Esophagus mucosa (tissue), 1 donor: ENCODE results near the gene GPATCH2L. TPM values are rescaled to one million over a fixed set of nuclear protein-coding genes. Genes with fewer than 3 reads are reported as not detected.

Source experiments
- ATAC-seq: fragments of 200-7000 bp; cut with Tn5 transposase; one replicate; pipeline ENCODE4 v1.9.1; 2020
- total RNA-seq: library from RNA; stranded (reverse); gene quantifications from one replicate; pipeline ENCODE4 v1.2.4, GENCODE V29; 2023
- donor health status: DM: yes; HTN: yes; CAD: no.

Gene GPATCH2L
- total RNA-seq, 1 donor from 2014 or later = 17.5 TPM

DNA sequence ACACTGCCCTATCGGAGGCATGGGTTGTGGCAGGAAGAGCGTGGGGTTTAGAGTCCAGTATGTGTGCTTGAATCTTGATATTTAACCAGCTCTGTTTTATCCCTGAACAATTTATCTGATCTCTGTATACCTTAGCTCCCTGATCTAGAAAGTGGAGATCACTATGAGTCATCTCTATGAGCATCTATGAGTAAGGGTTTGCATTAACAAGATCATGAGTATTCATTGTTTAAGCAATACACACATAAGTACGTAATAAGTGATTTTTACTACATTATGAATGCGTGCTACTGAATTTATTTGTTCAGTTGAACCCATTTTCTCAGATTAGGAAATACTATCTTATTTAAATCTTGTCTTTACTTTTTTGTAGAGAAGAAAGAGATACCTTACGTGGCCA lies 49.4 kb downstream of the GPATCH2L start:
- ATAC-seq = peak; percentile 87

GRCh38 chr14:76203086-76204001 lies 51.6 kb downstream of the GPATCH2L start:
- ATAC-seq = peak; percentile 97

DNA sequence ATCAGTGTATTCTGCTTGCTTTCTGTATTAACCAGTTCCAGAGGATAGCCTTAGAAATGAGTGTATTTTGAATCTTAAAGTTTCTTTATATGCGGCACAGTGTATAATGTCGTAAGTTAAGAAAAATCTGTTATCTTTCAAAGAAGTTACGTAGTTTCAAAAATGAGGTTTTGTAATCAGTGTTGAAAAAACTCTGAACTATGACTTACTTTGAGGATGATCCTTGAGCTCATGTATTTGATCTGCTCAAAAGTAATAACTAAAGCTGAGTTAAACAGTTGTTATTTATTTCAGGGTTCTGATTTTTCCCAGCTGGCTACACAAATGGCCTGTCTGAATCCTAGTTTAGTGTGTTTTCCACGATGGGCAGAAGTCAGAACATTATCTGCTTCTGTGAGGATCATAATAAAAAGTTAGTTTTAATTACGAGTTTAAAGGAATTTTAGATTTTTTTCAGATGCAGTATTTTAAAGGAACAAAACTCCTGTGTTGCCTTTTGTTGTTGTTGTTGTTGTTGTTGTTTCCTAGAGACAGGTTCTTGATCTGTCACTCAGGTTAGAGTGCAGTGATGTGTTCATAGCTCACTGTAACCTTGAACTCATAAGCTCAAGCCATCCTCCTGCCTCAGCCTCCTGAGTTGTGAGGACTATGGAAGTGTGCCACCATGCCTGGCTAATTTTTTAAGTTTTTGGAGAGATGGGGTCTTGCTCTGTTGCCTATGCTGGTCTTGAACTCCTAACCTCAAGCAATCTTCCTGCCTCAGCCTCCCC lies 52.9 kb downstream of the GPATCH2L start:
- no peak for ATAC-seq

GRCh38 chr14:76205708-76206107 lies 54.0 kb downstream of the GPATCH2L start:
- ATAC-seq = no peak

GRCh38 chr14:76208340-76208739 lies 56.6 kb downstream of the GPATCH2L start:
- ATAC-seq = no peak

DNA sequence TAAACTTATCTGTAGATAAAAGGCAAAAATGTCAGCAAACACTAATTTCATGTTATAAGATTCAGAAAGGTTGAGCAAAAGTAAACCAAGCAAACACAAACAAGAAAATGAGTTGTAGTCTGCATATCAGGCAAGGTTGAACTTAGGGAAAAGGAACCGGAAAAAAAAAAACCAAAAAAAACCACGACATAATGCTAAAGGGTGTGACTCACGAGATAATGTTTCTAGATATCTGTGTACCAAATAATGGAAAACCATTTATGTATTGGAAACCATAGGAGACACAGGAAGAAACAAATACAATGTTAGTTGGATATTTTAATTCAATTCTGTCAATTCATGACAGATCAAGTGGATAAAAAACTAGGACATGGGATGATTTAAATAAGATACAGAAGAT lies 60.5 kb downstream of the GPATCH2L start:
- no peak for ATAC-seq

GRCh38 chr14:76217179-76217578 lies 65.5 kb downstream of the GPATCH2L start:
- ATAC-seq = no peak

GRCh38 chr14:76218662-76219061 lies 66.9 kb downstream of the GPATCH2L start:
- ATAC-seq = no peak

DNA sequence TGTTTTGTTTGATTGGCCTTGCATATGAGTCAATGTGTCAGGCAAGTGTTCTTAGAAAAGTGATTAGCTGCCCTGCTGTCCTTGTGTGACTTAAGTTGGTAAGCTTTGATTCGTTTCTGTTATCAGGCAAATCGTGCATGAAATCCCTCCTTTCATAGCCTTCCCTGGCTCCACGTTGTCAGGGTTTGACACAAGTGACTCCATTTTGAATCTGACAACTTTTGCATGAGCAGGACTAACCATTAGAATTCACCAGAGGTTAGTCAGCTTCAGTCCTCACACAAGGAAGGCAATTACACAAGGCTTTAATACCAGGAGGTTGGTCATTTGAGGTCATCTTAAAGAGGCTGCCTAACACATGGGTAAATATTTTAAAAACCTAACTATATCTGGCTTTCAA lies 68.2 kb downstream of the GPATCH2L start:
- ATAC-seq = no peak

DNA sequence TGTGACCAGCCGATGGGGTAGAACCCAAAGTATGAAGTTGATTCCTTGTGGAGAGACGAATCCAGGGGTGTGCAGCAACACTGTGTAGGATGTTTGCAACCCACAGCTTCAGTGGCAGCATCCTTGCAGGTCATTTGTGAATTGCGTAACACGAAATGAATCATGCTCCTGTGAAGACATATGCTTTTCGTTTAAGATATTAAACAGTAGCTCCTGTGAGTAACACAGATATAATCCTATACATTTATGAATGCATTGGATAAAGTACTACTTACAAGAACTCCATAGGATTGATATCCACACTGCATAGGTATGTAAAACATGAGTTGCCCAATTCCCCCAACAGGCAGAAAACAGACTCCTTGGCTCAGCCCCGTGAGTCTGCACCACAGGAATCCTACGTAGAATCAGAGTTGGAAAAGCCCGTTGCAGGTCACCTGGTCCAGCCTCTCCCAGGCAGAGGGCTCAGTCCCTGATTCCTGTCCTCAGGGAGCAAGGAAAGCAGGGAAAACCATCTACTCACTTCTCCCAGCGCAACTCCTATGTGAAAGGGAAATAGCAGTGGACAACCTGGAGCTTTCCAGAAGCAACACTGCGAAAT lies 75.8 kb downstream of the GPATCH2L start:
- ATAC-seq = peak; percentile 80

DNA sequence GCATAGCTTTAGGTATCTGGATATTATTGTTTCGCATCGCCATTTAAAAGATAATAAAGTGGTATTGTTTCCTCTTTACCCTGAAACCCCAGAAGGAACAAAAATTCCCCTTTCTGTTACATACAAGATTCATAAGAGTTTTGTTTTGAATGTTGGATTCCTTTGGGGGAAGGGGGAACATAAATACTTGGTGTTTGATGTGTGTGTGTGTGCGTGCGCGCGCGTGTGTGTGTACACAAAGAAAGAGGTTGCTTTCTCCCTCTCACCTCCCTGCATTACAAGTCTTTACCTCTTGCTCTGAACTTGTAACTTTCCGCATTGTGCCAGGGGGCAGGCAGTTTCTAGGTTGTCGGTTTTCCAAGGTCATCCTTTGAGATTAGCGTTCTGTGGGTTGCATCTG lies 76.4 kb downstream of the GPATCH2L start:
- no peak for ATAC-seq

- no peak for ATAC-seq
Observed at GRCh38 chr14:76232800-76233199, 81.1 kb downstream of the GPATCH2L start.

DNA sequence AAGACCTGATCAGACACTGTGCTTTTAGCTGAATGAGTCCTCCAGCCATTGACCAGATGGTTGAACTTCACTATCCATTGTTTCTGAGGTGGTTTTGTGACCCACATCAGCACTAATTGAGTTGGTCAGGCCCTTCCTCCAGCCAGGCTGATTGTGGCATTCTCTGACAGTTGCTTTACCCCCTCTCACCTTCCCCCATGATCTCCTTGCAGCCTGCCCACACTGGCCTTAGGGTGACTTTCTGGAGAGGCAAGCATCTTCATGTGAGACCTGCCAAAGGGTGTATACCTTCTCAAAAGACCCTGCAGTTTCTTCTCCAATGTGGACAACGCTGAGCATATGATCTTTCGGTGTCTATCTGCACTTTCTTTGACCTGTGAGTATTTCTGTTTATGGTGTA lies 83.9 kb downstream of the GPATCH2L start:
- ATAC-seq = no peak

DNA sequence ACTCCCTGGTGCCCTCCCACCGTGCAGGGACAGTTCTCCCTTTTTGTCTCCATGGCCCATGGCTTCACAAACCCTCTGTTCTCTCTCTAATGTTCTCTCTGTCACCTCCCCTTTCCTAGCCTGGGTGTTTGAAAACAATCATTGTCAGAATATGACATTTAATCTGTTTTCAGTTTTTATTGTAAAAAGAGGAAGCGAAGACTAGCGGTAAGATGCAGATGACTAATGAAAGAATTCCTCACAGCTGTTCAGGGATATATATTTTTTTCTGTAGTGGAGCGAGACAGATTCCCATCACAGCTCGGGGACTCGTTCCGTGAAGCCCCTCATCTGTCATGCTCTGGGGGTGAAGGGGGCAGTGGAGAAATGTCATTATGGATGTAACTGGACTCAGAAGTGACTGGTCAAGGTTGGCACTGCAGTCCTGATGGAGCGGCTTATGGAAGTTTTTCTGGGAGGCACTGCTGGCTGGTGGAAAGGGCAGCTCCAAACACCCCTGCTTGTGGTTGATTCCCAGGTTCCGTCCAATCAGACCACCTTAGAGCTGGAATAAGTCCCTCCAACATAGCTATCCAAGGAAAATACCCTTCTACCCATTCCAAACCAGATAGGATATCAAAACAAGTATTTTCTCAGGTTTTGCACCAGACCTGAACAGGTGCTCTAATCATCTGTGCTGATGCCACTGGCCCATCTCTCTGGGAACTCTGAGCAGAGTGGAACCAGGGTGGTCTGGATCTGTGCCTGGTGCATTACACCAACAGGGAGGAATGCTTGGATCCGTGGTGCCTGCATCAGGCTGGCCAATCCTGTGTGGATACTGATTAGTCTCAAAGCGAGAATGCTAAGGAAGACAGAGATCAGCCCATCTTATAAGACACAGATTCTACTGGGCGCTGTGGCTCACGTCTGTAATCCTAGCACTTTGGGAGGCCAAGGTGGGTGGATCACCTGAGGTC lies 84.7 kb downstream of the GPATCH2L start:
- no peak for ATAC-seq

DNA sequence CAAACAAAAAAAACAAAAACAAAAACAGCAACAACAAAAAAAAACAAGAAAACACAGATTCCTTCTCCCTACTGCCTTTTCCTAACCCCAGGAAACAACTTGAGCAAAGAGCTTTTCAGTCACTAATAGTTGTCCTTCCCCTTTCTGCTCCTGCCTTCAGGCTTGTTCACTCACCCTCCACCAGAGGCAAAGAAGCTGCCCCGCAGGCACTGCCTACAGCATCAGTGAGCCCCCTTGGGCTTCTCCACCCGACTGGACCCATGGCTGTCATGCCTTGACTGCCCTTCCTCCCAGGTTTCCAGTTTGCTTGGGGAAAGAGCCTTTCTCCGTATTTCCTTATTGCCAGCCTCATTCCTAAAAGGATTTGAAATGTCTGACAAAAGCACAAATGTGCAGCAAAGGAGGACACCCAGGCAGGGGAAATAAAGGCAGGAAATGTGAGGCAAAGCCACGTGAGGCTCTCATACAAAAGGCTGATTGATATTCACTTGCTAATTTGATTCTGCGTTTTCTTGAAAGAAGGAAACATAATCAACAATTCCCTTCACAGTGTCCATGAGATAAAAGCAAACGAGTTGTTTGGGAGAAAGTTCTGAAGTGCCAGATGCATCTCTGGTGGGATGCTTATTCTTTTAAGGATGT lies 85.7 kb downstream of the GPATCH2L start:
- ATAC-seq = no peak

- ATAC-seq = no peak
Observed at GRCh38 chr14:76245097-76245496, 93.4 kb downstream of the GPATCH2L start.

- no peak for ATAC-seq
Observed at GRCh38 chr14:76250302-76250701, 98.6 kb downstream of the GPATCH2L start.

DNA sequence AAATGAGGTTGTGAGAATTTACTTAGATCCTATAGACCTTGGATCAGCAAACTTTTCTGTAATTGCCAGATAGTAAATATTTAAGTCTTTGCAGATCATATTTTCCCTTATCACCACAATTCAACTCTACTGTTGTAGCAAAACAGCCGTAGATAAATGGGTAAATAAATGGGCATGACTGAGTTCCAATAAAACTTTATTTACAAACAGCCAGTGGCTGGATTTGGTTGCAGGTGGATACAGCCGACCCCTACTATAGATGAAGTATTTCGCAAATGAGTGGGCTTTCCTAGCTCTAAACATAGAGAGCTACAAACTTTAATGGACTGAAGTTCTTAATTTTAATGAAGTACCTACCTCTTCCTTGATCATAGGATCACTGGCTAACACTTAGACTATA lies 100.7 kb downstream of the GPATCH2L start:
- ATAC-seq = no peak

GRCh38 chr14:76253111-76253510 lies 101.4 kb downstream of the GPATCH2L start:
- ATAC-seq = no peak

DNA sequence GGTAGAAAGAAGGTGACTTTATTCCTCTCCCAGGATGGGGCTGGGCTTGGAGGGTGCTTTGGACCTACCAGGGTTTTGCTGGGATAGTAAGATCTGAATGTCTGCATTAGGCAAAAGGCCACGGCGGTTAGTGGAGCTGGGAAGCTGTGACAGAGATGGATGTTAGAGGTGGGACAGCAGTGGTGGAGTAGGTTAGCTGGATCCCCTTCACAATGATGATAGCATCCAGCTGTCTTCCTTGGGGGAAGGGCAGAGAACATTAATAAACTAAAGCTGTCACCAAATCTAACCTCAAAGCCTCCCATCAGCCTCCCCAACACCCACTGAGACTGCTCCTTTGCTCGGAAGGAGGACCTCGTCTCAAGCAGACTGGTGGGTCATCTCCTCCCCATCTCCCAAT lies 104.8 kb downstream of the GPATCH2L start:
- ATAC-seq = no peak

GRCh38 chr14:76257111-76257803 lies 105.5 kb downstream of the GPATCH2L start:
- ATAC-seq = no peak
